UCSD-AML1 (cell line): ENCODE data around the gene SLX4IP.

Experiments
- DNase-seq: peaks from one replicate; lab custom pipeline; 2025; ENCODE audit not compliant: unreplicated experiment; lab: John Stamatoyannopoulos, UW

Gene SLX4IP

GRCh38 chr20:10625641-10626040, 190.5 kb downstream of the SLX4IP start:
- DNase-seq, result no peak

DNA sequence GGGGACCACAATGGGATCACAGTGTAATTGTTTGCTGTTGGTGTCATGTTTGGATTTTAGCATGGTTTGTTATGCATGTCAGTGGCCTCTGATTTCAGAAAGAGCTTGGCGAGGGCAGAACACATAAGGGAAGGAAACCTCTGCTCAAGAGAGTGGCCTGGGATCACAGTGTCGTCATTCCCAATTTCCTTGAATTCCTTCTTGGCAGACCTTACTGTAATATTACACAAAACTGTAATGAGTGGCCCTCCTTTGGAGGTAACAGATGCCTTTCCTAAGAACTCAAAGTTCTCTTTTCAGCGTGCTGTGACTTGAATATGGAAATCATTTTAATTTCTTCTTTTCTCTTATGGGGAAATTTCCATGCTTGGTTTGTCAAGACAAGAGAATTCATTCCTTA, 191.8 kb downstream of the SLX4IP start:
- no peak for DNase-seq

- no peak for DNase-seq
These were observed 195.0 kb downstream of the SLX4IP start for GRCh38 chr20:10629946-10630650.

DNA sequence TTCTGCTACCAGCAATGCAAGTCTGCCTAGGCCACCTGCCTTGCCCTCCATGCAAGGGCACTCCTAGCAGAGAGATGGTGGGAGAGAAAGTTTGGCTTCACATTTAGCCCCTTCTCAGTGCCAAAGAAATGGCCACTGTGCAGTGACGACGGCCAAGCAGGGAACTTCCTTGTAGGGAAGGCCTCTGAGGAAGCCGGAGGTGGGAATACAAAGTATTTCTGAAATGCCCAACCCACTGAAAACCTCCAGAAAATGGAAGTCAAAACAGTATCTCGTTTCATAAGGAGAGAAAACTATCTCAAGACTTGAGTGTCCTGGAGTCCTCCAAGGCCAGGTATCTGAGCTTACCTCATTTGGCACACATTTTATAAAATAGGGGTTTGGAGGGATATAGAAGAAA, 196.0 kb downstream of the SLX4IP start:
- no peak for DNase-seq

DNA sequence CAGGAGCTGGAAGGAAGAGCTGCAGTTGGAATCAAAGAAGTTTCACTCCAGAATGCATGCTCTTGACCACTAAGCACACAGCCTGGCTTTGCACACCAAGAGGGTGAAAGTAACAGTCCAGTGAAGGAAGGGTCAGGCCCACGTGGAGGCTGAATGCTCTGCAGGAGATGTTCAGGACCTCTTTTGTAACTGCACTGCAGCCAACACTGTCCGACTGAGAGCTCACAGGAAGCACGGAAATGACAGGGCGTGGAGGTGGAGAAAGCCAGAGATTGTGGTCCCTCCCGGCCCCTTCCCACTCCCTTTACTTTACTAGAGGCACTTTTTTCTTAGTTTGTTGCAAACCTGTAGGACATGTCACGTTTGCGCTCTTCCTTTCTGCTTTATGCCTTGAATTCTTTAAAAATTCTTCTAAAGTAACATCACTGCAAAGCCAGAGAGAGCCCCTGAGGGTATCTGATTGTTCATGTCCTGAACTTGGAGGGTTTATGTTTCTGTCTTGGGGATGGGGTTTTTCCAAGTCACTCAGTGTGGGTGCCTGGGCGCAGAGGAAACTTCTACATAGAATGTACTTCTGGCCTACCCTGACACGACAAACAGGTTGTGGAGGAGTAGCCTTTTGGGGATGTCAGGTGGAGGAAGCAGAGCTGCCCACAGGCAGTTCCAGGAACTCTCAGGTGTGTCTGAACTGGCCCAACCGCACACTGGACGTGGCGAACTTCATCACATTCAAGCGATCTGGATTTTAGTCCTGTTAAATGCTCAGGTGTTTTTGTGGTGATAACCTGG, 197.8 kb downstream of the SLX4IP start:
- no peak for DNase-seq

DNA sequence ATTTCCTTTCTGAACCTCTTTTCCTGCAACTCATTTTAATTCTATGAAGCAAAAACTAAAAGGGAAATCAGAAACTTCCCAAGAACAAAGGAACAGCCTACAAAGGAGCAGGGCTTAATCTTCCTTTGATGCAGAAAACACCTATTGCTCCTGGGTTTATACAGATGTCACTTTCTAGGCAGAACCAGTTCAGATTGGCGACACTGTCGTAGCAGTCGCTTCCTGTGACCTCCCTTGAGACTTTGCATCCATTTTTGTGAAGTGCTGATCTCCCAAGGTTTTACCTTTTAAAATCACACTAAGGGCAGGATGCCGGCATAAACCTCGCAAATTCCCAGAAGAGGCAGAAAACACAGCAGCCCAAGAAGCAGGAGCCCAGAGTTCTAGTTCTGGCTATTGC, 198.6 kb downstream of the SLX4IP start:
- no peak for DNase-seq

DNA sequence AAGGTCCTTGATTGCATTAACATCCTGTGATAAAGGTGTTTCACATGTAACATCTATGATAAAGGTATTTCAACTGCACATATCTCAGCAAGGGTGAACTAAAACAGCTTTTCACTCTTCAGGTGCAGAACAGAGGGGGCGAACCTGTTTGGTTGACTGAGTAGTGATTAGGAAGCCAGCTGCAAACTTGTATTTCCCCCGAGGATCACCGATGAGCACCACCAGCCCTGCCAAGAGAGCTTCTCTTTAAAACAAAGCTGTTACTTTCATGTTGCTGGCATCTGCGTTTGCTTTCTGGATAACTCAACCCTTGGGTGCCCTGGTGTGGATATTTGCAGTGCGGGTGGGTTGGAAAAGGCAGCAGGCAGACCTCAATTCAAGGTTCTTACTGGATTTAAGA, 199.1 kb downstream of the SLX4IP start:
- DNase-seq, result no peak

GRCh38 chr20:10634683-10635411, 199.7 kb downstream of the SLX4IP start:
- no peak for DNase-seq

DNA sequence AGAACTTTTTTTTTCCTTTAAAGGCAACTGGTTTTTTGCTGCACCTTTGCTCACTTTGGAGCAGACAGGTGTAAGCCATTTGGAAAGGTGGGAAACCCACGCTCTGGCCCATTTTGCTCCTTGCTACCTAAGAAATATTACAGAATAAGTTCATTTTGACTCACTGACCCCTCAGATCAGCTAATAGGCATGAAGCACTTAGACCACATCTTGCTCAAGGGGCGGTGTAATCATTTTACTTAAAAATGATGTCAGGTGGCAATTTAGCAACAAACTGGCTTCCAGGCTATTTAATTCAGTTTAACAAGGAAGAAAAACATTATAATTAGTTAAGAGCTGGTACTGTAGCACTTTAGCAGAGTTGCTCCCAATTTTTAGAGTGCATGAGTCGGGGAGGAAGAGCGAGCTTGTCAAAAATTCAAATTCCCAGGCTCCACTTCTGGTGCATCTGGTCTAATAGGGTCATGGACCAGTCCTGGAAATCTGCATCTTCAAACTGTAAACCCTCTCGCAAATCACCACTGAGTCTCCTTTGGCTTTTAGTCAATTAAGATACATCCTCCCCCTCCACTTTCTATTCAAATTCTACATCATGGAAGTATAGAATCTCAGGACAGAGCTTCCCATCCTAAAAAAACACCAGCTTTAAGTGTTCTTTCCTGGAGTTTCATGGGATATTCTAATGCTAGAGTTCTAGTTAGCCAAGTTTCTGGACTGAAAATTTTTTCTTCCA, 200.5 kb downstream of the SLX4IP start:
- DNase-seq, result no peak

DNA sequence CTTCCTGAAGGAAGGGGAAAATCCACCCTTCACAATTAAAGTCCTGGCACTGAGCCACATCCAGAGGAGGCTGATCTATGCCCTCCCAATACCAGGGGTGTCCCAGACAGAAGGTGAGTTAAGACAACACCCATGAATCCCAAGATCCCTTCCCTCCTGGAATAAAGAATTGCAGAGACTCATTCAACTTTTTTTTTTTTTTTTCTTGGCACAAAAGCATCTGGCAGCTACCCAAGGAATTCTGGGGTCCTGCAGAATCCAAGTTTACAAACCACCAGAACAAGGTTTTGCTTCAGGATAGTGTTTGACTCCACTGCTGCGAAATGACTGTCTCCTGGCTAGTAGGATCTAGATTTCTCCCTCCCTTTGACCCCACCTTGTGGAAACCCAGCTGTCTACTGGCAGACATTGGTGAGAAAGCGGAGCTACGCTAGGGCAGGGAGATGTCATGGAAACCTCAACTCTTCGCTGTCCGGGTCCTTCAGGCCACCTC, 201.3 kb downstream of the SLX4IP start:
- DNase-seq, result no peak

- no peak for DNase-seq
These were observed 202.0 kb downstream of the SLX4IP start for GRCh38 chr20:10637031-10637559.

DNA sequence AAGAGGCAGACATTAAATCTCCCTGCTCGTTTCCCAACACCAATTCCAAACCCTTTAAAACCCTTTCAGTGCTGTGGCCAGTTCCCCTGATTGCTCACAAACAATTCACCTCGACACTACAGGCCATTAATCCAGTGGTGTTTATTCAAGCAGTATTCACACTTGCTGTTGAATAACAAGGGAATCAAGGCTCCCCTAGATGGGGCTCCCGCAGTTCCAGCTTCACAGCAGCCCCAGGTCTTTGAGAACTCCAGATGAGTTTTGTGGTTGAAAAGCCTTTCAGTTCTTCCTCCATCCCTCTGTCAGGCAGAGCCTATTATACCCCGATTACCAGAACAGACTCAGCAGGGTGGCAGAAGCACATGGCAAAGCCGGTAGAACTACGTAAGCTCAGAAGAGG, 202.5 kb downstream of the SLX4IP start:
- DNase-seq, result no peak

DNA sequence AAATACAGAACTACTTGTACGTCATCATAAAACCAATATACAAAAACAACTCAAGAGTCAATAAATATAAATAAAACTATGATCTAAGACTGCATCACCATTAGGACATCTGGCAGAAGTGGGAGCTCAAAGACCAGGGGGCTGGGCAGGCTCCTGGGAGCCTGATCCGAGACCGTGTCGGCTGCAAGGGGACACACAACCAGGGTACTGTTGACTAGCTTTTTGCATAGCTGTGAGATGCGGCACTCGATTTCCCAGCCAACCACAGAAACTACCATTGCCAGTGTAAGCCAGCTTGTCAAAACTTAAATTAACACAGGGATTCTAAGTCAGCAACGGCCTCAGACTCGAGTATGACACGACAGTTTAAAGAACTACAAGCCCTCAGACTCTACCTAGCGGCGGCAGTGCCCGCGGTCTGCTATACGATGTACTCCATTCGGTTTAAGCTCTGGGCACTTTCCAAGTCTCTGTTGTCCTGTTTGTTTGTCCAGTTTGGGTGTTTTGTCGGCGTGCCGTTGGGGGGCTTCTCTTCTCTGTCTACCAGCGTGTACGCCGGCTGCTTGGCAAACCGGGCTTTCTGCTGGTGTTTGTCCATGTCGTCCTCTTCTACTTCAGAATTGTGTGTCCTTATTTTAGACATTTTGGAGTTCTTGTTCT, 204.1 kb downstream of the SLX4IP start:
- no peak for DNase-seq

DNA sequence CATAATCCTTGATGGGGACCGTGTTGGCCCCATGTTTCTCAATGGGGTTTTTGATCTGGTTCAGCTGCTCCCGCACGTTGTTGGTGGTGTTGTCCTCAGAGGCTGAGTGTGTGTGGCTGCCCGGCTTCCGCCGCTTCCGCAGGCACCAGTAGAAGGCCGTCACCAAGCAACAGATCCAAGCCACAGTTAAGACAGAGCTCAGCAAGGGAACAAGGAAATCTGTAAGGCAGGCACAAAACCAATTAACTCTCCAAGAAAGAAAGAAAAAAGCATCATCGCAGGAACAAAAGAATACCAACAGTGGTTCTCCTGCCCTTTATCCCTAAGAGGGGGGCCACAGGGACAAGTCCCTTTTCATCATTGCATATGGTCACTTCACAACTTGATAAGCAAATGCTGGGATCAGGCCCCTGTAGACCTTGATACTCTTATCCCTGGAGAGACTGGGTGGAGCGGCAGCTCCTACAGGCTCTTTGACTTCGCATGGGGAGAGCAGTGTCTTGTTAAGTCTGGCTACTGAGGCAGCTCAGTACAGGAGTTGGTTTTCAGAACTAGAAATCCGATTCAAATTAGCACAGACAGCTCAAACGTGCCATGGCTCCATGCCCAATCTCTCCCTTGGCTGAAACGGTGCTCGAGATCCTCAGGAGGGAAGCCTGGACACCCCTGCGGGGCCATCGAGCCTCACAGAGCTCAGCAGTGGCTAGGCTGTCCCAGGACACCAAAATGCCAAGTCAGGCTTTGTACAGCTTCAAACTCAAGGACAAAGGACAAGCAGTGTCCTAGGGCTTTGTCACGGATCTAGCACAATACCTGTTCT, 204.8 kb downstream of the SLX4IP start:
- no peak for DNase-seq

- DNase-seq, result no peak
These were observed 205.8 kb downstream of the SLX4IP start for GRCh38 chr20:10640897-10641296.

DNA sequence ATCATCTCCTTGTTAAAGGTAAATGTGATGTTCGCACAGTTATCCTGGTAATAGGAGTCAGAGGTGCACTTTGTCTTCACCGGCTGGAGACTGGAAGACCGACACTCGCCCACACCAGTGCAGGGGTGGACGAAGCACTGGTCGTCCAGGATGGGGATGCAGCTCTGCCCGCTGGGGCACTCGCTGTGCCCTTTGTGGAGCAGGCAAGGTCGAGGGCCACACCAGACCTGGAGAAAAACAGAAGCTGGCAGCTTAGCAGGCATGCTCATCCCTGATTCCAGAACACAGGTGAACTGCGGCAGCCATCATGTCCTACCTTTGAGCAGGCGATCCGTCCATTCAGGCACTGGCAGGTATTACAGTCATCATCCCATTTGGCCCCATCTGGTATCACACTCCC, 206.4 kb downstream of the SLX4IP start:
- DNase-seq, result no peak

DNA sequence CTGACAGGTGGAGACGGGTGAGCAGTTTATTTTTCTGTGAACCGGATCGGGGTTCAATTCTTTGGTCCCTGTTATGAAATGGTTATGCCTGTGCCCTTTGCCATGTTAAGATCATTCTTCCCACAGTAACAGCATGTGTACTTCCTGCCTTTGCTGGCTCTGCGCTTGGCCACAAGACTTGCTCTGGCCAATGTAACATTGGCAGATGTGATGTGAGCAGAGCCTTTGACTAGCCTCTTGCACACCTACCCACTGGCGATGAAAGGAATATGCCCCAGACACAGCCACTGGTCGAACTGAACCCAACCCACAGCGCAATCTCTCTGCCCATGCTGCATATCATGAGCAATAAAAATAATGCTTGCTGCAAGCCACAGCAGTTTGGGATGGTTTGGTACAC, 206.8 kb downstream of the SLX4IP start:
- no peak for DNase-seq

- no peak for DNase-seq
These were observed 207.9 kb downstream of the SLX4IP start for GRCh38 chr20:10642856-10643559.

GRCh38 chr20:10643560-10643873, 208.4 kb downstream of the SLX4IP start:
- no peak for DNase-seq
